GM12878 (cell line): Measurements from ENCODE around the gene ARID4B. TPM values are rescaled to one million over a fixed set of nuclear protein-coding genes. Genes with fewer than 3 reads are reported as not detected.

Experiments used
- DPF2 ChIP-seq: fragments of 450-650 bp; IDR thresholded peaks from 2 replicates; pipeline ENCODE4 v1.6.1; 2017; ENCODE audit warnings: mild to moderate bottlenecking
- EGR1 ChIP-seq, 2 experiments: IDR thresholded peaks; 1 replicate in 1 of 2; 2 replicates in 1 of 2; pipeline ENCODE4 v1.6.1; 2011 to 2012; ENCODE audit warnings: low read depth in 2 of 2, low read length in 2 of 2, borderline replicate concordance in 1 of 2, mild to moderate bottlenecking in 1 of 2, moderate library complexity in 1 of 2
- EP300 ChIP-seq, 2 experiments: fragments of 150-350 bp in 1 of 2; IDR thresholded peaks; 2 replicates each; pipeline ENCODE4 v1.6.1; 2011 to 2012; ENCODE audit warnings: low read depth in 2 of 2, low read length in 2 of 2, borderline replicate concordance in 1 of 2, improper control_type of control experiment in 1 of 2, inconsistent platforms in 1 of 2; ENCODE audit not compliant: control insufficient read depth in 1 of 2
- HDAC2 ChIP-seq: fragments of 200-600 bp; sonication (generic); IDR thresholded peaks from 2 replicates; pipeline ENCODE4 v1.6.1; 2017
- KDM1A ChIP-seq: fragments of 200-600 bp; sonication (generic); IDR thresholded peaks from 2 replicates; pipeline ENCODE4 v1.6.1; 2016; ENCODE audit warnings: borderline replicate concordance
- PAX8 ChIP-seq: fragments of 450-650 bp; IDR thresholded peaks from 2 replicates; pipeline ENCODE4 v1.6.1; 2017; ENCODE audit warnings: mild to moderate bottlenecking, moderate library complexity
- PML ChIP-seq: IDR thresholded peaks from 2 replicates; pipeline ENCODE4 v1.6.1; 2012; ENCODE audit warnings: low read length, inconsistent platforms
- POLR2A ChIP-seq: IDR thresholded peaks from 2 replicates; pipeline ENCODE4 v1.6.1; 2011; ENCODE audit warnings: low read depth, mild to moderate bottlenecking, low read length
- POU2F2 ChIP-seq: IDR thresholded peaks from 3 replicates; pipeline ENCODE4 v1.6.1; 2011; ENCODE audit warnings: low read depth, mild to moderate bottlenecking, low read length, borderline replicate concordance
- RBBP5 ChIP-seq: fragments of 200-600 bp; sonication (generic); conservative IDR thresholded peaks from 2 replicates; pipeline ENCODE4 v1.6.1; 2016
- RELB ChIP-seq: fragments of 450-650 bp; IDR thresholded peaks from 2 replicates; pipeline ENCODE4 v1.6.1; 2017; ENCODE audit warnings: low read depth, mild to moderate bottlenecking, moderate library complexity
- SIX5 ChIP-seq: IDR thresholded peaks from 2 replicates; pipeline ENCODE4 v1.6.1; 2011; ENCODE audit warnings: mild to moderate bottlenecking, low read depth, low read length, moderate library complexity; ENCODE audit not compliant: severe bottlenecking
- SP1 ChIP-seq: IDR thresholded peaks from one replicate; pipeline ENCODE4 v1.6.1; 2011; ENCODE audit warnings: low read depth, low read length
- ZNF207 ChIP-seq: fragments of 450-650 bp; IDR thresholded peaks from 2 replicates; pipeline ENCODE4 v1.6.1; 2014; ENCODE audit warnings: antibody characterized with exemption, mild to moderate bottlenecking, borderline replicate concordance
- ZNF217 ChIP-seq: fragments of 450-650 bp; IDR thresholded peaks from 2 replicates; pipeline ENCODE4 v1.6.1; 2017; ENCODE audit warnings: antibody characterized with exemption, mild to moderate bottlenecking
- ZNF384 ChIP-seq: IDR thresholded peaks from 2 replicates; pipeline ENCODE4 v1.6.1; 2012; ENCODE audit warnings: low read depth, mild to moderate bottlenecking, low read length, improper control_type of control experiment, borderline replicate concordance
- ZNF622 ChIP-seq: fragments of 450-650 bp; IDR thresholded peaks from 2 replicates; pipeline ENCODE4 v1.6.1; 2017; ENCODE audit warnings: mild to moderate bottlenecking, inconsistent platforms
- ZNF687 ChIP-seq: fragments of 450-650 bp; IDR thresholded peaks from 2 replicates; pipeline ENCODE4 v1.6.1; 2017; ENCODE audit warnings: mild to moderate bottlenecking, moderate library complexity
- polyA plus RNA-seq, 11 experiments: library from polyadenylated mRNA; depleted of rRNA in 4 of 11; unstranded in 6 of 11; stranded (reverse) in 5 of 11; fragments of >200 nt; fragmentation: Nextera tagmentation in 4 of 11; fragmentation: Illumina TruSeq in 1 of 11; extraction: Ambion mirVana in 4 of 11; extraction: Trizol in 1 of 11; gene quantifications; 1 replicate in 1 of 11; 2 replicates in 10 of 11; pipeline versions ENCODE4 v1.2.1 to v1.2.3, GENCODE V29; 2011 to 2016; ENCODE audit warnings: inconsistent platforms in 2 of 11, missing spikeins in 2 of 11, low read depth in 1 of 11
- total RNA-seq, 4 experiments: library from RNA; depleted of rRNA in 3 of 4; stranded (reverse); fragments of >200 nt in 3 of 4; fragmentation: Illumina TruSeq in 1 of 4; extraction: Trizol in 1 of 4; gene quantifications; 2 replicates each; pipeline versions ENCODE4 v1.2.1 to v1.2.3, GENCODE V29; 2013 to 2021
- TF ChIP-seq, protein P1 (sequence below): fragments of 150-350 bp; IDR thresholded peaks from 2 replicates; pipeline ENCODE4 v1.6.1; 2016; ENCODE audit warnings: low read depth, low read length
- TF ChIP-seq, protein P2 (sequence below): fragments of 450-650 bp; IDR thresholded peaks from 2 replicates; pipeline ENCODE4 v1.6.1; 2017; ENCODE audit warnings: mild to moderate bottlenecking, low read depth, inconsistent platforms; ENCODE audit not compliant: poor library complexity, severe bottlenecking

ARID4B gene
- total and polyA plus RNA-seq, 10 of the 15 experiments (the other 5 are each of a cell fraction or from before 2014, with no cell fraction given): 13.6 to 39.1 (median 28.0) TPM

GRCh38 chr1:235327559-235328270 lies at the start of gene ARID4B (continued):
- TF ChIP-seq RELB (no peak), EP300 (IDR thresholded peaks at IDR 0.05; ENCODE audit: borderline replicate concordance in 1 of 2, control insufficient read depth in 1 of 2, low read depth in 2 of 2, low read length in 2 of 2) (no peak), HDAC2 (no peak), ZNF687 (no peak), PML (peak; percentile 84), ZNF217 (no peak), ZNF622 (no peak), RBBP5 (no peak), SIX5 (no peak), PAX8 (no peak), EGR1 (IDR thresholded peaks at IDR 0.05; ENCODE audit: borderline replicate concordance in 1 of 2, low read depth in 2 of 2, low read length in 2 of 2) (no peak), POLR2A (peak; percentile 88), SP1 (no peak), ZNF384 (no peak), POU2F2 (no peak), KDM1A (no peak), ZNF207 (no peak), DPF2 (0 out of 2 replicates have a peak, but pooled peaks have one; percentile 64)
- TF ChIP-seq, protein P1, sequence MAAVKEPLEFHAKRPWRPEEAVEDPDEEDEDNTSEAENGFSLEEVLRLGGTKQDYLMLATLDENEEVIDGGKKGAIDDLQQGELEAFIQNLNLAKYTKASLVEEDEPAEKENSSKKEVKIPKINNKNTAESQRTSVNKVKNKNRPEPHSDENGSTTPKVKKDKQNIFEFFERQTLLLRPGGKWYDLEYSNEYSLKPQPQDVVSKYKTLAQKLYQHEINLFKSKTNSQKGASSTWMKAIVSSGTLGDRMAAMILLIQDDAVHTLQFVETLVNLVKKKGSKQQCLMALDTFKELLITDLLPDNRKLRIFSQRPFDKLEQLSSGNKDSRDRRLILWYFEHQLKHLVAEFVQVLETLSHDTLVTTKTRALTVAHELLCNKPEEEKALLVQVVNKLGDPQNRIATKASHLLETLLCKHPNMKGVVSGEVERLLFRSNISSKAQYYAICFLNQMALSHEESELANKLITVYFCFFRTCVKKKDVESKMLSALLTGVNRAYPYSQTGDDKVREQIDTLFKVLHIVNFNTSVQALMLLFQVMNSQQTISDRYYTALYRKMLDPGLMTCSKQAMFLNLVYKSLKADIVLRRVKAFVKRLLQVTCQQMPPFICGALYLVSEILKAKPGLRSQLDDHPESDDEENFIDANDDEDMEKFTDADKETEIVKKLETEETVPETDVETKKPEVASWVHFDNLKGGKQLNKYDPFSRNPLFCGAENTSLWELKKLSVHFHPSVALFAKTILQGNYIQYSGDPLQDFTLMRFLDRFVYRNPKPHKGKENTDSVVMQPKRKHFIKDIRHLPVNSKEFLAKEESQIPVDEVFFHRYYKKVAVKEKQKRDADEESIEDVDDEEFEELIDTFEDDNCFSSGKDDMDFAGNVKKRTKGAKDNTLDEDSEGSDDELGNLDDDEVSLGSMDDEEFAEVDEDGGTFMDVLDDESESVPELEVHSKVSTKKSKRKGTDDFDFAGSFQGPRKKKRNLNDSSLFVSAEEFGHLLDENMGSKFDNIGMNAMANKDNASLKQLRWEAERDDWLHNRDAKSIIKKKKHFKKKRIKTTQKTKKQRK: peak; percentile 2; the same call in 1 of the 2 replicates
- TF ChIP-seq, protein P2, sequence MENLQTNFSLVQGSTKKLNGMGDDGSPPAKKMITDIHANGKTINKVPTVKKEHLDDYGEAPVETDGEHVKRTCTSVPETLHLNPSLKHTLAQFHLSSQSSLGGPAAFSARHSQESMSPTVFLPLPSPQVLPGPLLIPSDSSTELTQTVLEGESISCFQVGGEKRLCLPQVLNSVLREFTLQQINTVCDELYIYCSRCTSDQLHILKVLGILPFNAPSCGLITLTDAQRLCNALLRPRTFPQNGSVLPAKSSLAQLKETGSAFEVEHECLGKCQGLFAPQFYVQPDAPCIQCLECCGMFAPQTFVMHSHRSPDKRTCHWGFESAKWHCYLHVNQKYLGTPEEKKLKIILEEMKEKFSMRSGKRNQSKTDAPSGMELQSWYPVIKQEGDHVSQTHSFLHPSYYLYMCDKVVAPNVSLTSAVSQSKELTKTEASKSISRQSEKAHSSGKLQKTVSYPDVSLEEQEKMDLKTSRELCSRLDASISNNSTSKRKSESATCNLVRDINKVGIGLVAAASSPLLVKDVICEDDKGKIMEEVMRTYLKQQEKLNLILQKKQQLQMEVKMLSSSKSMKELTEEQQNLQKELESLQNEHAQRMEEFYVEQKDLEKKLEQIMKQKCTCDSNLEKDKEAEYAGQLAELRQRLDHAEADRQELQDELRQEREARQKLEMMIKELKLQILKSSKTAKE: no peak
